ES-I3 (cell line): ENCODE data around the gene POU6F2.

ENCODE experiments used
- H3K36me3 ChIP-seq: 2 replicates; pipeline ENCODE4 v1.6.1; 2013; ENCODE audit warnings: mild to moderate bottlenecking, low read length, control low read depth, moderate library complexity; ENCODE audit not compliant: insufficient read depth
- H3K4me1 ChIP-seq: 2 replicates; pipeline ENCODE4 v1.6.1; 2013; ENCODE audit warnings: mild to moderate bottlenecking, control low read depth, low read length; ENCODE audit not compliant: insufficient read depth
- H3K9ac ChIP-seq: 2 replicates; pipeline ENCODE4 v1.6.1; 2013; ENCODE audit warnings: low read depth, mild to moderate bottlenecking, low read length, moderate library complexity
- H3K9me3 ChIP-seq: 2 replicates; pipeline ENCODE4 v1.6.1; 2013; ENCODE audit warnings: mild to moderate bottlenecking, low read length, moderate library complexity; ENCODE audit not compliant: control insufficient read depth, insufficient read depth

The POU6F2 gene

GRCh38 chr7:39501358-39501757 lies 523.6 kb downstream of the POU6F2 start:
- Histone ChIP-seq H3K9ac (no peak overlapping the region), H3K36me3 (no peaks in the 10 kb centered on the region), H3K9me3 (no peaks in the 10 kb centered on the region)

DNA sequence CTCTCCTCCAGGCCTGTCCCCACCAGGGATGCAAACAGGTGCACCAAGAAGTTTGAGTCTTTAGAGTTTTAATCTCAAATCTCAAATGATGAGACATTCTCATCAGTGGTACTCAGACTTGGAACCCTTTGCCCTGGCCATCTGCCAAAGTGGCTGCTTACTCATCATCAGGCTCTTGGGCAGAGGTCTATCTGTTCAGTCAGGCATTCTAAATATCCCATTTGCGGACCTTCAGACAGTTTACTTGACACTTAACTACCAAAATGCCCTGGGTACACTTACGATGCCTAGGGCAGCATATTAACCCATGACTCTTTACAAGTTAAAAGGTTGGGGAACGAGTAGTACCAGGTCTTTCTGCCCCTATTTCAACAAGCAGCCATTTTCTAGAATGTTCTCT lies 527.3 kb downstream of the POU6F2 start:
- H3K9me3 ChIP-seq, result no peaks in the 10 kb centered on the region
- H3K36me3 ChIP-seq, result no peaks in the 10 kb centered on the region
- H3K9ac ChIP-seq, result no peak overlapping the region
- H3K4me1 ChIP-seq, result no peaks in the 10 kb centered on the region

More at GRCh38 chr7:39501358-39501757, 523.6 kb downstream of the POU6F2 start:
- no peaks in the 10 kb centered on the region for H3K4me1 ChIP-seq

DNA sequence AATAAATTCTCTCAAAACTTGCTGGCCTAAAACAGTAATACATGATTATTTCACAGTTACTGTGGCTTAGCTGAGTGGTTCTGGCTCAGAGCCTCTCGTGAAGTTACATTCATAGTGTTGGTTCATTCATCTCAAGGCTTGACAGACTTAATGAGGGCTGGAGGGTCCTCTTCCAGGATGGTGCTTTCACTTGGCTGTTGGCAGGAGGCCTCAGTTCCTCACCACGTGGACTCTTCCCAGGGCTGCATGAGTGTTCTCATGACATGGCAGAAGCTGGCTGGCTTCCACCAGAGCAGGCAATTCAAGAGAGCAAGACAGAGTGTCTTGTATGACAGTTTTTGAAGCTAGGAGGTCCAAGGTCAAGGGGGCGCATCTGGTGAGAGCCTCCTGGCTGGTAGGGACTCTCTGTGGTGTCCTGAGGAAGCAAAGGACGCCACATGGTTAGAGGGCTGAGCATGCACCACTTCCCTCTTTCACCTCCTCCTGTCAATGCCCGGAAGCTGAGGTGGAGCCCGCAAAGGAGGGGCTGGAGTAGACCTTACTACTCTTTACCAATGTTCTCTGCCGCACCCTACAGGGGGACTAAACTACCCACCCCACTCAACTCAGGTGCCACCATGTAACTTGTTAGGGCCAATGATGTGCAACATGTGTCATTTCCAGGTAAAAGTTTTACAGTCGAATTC lies 530.3 kb downstream of the POU6F2 start:
- H3K4me1 ChIP-seq, result no peaks in the 10 kb centered on the region
- H3K9ac ChIP-seq, result no peak overlapping the region
- H3K36me3 ChIP-seq, result no peaks in the 10 kb centered on the region
- H3K9me3 ChIP-seq, result no peaks in the 10 kb centered on the region

DNA sequence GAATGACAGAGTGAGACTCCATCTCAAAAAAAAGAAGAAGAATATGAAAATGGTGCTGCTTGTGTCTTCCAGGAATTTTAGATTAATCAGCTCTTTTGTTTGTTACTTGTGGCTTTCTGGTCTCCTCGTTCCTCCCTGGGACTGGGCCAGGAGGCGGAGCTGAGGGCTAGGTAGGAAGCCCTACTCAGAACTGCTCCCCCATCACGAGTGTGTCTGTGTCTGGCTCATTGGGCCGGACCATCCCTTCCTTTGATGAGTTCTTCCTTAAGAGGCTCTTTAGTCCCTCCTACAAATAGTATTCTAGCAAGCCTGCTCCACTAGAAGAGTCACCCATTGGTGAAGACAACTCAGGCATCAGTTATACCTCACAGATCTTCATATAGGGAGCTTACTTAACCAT lies 531.7 kb downstream of the POU6F2 start:
- Histone ChIP-seq H3K36me3 (no peaks in the 10 kb centered on the region), H3K9me3 (no peaks in the 10 kb centered on the region), H3K9ac (no peak overlapping the region), H3K4me1 (no peaks in the 10 kb centered on the region)

GRCh38 chr7:39509912-39510311 lies 532.2 kb downstream of the POU6F2 start:
- Histone ChIP-seq H3K36me3 (no peaks in the 10 kb centered on the region), H3K4me1 (no peaks in the 10 kb centered on the region), H3K9me3 (no peaks in the 10 kb centered on the region), H3K9ac (no peak overlapping the region)

DNA sequence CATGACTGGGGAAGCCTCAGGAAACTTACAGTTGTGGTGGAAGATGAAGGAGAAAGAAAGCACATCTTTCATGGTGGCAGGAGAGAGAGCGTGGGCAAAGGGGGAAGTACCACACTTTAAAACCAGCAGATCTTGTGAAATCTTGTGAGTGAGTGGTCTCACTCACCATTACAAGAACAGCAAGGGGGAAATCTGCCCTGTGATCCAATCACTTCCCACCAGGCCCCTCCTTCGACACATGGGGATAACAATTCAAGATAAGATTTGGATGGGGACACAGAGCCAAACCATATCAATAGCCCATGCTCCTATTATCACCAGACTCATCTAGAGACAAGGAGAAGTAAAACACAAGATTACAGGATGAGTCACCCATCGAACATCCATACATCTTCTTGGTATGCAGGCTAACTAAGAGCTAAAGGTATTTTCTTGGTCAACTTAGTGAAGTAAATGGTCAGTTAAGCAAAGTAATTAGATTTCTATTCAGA lies 533.2 kb downstream of the POU6F2 start:
- no peak overlapping the region for H3K9ac ChIP-seq
- no peaks in the 10 kb centered on the region for H3K4me1 ChIP-seq
- H3K9me3 ChIP-seq, result no peaks in the 10 kb centered on the region
- H3K36me3 ChIP-seq, result no peaks in the 10 kb centered on the region

DNA sequence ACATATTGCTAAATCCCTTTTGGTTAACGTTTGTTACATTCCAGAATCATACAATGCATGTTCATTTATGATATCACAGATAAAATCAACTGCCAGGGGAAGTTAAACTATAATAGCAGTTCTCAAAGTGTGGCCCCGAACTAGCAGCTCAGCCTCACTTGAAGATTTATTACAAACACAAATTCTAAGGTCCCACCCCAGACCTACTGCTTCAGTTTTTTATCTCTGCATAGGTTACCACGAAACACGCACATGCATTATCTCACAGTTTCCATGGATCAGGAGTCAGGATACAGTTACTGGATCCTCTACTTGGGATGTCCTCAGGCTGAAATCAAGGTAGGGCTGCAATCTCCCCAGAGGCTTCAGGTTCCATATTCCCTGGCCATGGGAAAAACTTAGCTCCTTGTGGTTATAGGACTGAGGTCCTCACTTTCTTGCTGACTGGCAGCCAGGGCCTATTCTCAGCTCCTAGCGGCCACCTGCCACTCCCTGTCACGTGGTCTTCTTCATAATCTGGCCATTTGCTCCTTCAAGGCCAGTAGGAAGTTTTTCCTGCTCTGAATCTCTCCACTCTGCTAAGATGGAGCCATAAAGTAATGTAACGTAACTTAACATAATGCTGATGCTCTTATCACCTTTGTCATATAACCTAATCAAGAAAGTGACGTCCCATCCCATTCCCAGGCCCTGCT lies 538.0 kb downstream of the POU6F2 start:
- H3K36me3 ChIP-seq, result no peaks in the 10 kb centered on the region
- 0 out of 2 replicates have a peak, but pooled peaks cover 9% of the 10 kb centered on the region for H3K4me1 ChIP-seq
- no peaks in the 10 kb centered on the region for H3K9me3 ChIP-seq
- no peak overlapping the region for H3K9ac ChIP-seq

- H3K9ac ChIP-seq, result no peak overlapping the region
- H3K36me3 ChIP-seq, result no peaks in the 10 kb centered on the region
- 0 out of 2 replicates have a peak, but pooled peaks cover 9% of the 10 kb centered on the region for H3K4me1 ChIP-seq
- H3K9me3 ChIP-seq, result no peaks in the 10 kb centered on the region
These were observed 538.8 kb downstream of the POU6F2 start for GRCh38 chr7:39516498-39516897.

DNA sequence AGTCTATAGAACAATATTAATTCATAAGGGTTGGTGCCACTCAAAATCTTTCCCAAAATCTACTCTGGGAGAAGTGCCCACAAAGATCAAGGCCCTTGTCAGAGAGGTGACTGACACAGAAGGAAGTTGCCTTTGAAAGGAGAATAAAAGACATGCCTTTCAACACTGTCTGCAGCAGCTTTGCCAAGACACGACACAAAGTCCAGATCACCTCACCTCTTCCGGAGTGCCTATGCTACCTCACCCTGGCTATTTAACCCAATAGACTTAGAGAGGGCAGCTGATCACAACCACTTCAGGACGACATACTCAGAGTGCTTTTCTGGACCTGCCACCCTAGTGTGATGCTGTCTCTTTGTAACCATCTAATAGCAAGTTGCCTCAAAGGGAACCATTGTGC lies 539.5 kb downstream of the POU6F2 start:
- no peak overlapping the region for H3K9ac ChIP-seq
- 0 out of 2 replicates have a peak, but pooled peaks cover 9% of the 10 kb centered on the region for H3K4me1 ChIP-seq
- no peaks in the 10 kb centered on the region for H3K9me3 ChIP-seq
- H3K36me3 ChIP-seq, result no peaks in the 10 kb centered on the region
